Retinal pigment epithelial cell (primary cell): ENCODE results near the gene ABAT.

Experiments used
- DNase-seq: peaks from one replicate; pipeline ENCODE4 v3.0.0-alpha.2; 2010; ENCODE audit warnings: low read depth
- H3K4me3 ChIP-seq: 2 replicates; pipeline ENCODE4 v1.5.1; 2011; ENCODE audit warnings: mild to moderate bottlenecking, low read length, control low read depth, moderate library complexity
- CTCF ChIP-seq: conservative IDR thresholded peaks from 2 replicates; pipeline ENCODE4 v1.5.1; 2011; ENCODE audit warnings: low read depth, low read length, control low read depth, inconsistent platforms

Gene ABAT

GRCh38 chr16:8733849-8734540, 59.6 kb downstream of the ABAT start:
- H3K4me3 ChIP-seq = no peak overlapping the region
- TF ChIP-seq CTCF = no peak
- DNase-seq = no peak

- no peak for DNase-seq
- no peak for TF ChIP-seq CTCF
- no peak overlapping the region for H3K4me3 ChIP-seq
Measured at GRCh38 chr16:8735574-8735973, 61.2 kb downstream of the ABAT start.

GRCh38 chr16:8736123-8736668, 61.8 kb downstream of the ABAT start:
- H3K4me3 ChIP-seq = no peak overlapping the region
- DNase-seq = no peak
- TF ChIP-seq CTCF = no peak

- no peak for TF ChIP-seq CTCF
- no peak overlapping the region for H3K4me3 ChIP-seq
- DNase-seq = no peak
Measured at GRCh38 chr16:8739151-8739550, 64.7 kb downstream of the ABAT start.

- no peak overlapping the region for H3K4me3 ChIP-seq
- no peak for TF ChIP-seq CTCF
- DNase-seq = no peak
Measured at GRCh38 chr16:8739989-8740704, 65.7 kb downstream of the ABAT start.

- TF ChIP-seq CTCF = no peak
- no peak overlapping the region for H3K4me3 ChIP-seq
- DNase-seq = no peak
Measured at GRCh38 chr16:8740775-8741355, 66.4 kb downstream of the ABAT start.
